Fibroblast of skin of abdomen (primary cell): ENCODE measurements around the gene MRPL52.
"Not testable (repeated sequence)": the region's sequence is repeated elsewhere in the genome, so short reads cannot be mapped to it uniquely, and the experiment has no call there.

Source experiments
- DNase-seq: peaks from one replicate; pipeline ENCODE4 v3.0.0-alpha.2; 2013

The MRPL52 gene

DNA sequence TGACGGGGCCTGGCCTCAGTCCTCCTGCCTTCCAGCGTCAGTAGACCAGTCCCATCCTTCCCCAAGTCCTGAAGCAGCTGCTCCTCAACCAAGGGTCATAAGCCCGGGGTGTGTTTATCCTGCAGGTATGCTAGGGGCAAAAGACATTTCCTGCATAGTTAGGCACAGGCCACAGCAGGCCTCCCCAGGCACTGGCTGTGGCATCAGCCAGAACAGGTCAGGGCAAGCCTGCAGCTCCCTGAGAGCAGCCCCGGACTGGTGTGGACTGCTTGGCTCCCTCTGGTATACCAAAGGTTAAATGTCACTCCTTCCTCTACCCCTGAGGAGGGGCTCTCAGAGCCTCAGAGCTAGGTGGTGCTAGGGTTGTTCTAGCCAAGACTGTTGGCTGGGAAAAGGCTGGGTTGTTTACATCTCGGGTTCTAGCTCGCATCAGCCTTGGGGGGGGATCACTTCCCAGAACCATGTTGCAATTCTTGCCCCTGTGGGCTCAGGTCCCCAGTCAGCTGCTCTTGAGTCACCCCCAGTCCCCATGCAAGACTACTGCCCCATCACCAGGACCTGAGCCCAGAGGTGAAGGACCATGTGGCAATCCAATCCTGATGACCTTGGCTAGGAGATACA, 9.6 kb downstream of the MRPL52 start:
- DNase-seq = no peak

DNA sequence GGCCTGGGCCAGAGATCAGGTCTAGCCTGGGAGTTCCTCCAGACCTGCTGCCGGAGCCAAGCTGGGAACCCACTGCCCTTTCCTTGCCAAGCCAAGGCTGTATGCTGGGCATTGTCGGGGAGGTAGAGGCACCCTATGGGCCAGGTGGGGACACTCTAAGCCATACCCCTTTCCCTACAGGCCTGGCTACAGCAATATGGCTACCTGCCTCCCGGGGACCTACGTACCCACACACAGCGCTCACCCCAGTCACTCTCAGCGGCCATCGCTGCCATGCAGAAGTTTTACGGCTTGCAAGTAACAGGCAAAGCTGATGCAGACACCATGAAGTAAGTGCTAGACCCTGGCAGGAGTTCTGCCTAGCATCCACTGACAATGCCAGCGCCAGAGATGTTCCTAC, 11.6 kb downstream of the MRPL52 start:
- no peak for DNase-seq

DNA sequence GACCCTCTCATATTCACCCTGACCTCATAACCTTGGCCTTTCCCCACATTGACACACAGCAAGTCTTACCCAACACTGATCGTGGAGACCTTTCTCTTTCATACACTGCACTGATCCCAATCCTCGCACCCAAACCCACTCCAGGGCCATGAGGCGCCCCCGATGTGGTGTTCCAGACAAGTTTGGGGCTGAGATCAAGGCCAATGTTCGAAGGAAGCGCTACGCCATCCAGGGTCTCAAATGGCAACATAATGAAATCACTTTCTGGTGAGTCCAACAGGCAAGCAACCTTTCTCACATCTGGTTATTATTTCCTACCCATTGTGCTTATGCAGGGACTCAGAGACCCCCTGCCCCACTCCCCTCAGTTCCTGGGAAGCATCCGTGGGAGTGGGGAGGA, 12.1 kb downstream of the MRPL52 start:
- no peak for DNase-seq

DNA sequence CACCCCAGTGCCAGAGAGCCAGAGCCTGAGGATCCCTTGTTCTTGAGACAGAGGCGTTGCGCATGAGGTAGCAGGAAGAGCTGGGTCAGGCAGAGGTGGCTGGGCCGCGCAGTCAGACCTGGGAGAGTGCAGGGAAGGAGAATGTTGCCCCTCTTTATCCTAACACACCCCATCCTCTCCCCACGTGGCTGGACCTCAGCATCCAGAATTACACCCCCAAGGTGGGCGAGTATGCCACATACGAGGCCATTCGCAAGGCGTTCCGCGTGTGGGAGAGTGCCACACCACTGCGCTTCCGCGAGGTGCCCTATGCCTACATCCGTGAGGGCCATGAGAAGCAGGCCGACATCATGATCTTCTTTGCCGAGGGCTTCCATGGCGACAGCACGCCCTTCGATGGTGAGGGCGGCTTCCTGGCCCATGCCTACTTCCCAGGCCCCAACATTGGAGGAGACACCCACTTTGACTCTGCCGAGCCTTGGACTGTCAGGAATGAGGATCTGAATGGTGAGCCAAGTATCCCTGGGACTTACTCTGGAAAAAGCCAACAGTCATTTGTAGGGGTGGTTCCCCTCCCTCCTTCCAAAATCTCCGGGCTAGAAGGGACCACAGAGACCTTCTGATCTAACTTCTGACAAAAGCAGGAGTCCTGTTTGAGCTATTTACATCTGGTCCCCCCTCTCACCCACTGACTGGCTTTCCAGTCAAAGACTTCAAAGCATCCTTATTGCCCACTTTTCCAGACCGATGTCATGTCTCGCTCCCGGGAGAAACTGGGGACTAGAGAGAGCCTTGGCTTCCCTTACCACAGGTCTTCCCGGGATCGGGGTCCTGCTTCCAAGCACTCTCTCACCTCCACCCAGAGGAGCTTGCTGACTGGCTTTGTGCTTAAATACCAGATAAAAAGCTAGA, 12.8 kb downstream of the MRPL52 start:
- no peak for DNase-seq

DNA sequence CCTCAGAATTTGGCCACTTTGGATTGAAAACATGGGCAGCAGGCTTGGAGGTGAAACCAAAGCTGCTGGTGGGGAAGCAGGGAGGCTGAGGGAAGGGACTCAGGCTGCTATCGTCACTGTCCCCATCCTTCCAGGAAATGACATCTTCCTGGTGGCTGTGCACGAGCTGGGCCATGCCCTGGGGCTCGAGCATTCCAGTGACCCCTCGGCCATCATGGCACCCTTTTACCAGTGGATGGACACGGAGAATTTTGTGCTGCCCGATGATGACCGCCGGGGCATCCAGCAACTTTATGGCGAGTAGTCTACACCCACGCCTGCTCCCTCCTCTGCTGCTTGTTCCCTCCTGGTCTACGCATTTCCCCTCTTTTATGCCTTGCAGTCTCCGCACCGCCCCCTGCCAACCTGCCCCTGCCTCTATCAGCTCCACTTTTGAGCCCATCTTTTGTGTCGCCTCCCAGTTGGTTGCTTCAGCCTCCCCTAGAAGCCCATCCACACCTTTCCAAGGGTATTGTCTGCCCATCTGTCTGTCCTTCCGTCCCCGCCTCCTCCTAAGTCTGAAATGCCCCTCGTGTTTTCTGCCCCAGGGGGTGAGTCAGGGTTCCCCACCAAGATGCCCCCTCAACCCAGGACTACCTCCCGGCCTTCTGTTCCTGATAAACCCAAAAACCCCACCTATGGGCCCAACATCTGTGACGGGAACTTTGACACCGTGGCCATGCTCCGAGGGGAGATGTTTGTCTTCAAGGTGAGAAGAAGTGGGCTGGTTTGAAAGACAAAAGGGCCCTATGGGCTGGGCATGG, 13.6 kb downstream of the MRPL52 start:
- DNase-seq = no peak

DNA sequence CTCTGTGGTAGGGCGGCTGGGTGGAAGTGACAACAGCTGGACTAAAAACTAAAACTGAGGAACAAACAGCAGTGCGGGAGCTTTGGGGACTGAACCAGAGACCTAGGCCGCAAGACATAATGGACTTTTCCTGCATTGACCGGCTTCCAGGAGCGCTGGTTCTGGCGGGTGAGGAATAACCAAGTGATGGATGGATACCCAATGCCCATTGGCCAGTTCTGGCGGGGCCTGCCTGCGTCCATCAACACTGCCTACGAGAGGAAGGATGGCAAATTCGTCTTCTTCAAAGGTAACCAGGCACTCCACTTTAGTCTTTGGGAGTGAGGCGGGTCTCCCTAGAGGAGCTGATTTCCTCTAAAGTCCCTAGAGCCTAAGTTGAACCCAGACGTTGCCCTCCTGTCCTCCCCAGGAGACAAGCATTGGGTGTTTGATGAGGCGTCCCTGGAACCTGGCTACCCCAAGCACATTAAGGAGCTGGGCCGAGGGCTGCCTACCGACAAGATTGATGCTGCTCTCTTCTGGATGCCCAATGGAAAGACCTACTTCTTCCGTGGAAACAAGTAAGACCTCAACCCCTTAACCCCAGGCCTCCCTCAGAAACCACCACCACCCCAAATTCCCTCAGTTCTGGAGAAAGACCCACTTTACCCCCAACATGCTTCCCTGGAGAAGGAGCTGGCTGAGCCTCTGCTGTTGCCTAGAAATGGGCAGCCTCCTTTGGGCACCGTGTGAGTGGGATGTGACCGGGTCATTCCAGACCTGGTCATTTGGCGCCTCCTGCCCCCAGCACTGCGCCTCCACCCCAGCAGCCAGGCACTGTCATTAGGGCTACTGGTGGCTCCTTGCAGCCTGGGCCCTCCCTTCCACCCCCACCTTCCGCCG, 14.8 kb downstream of the MRPL52 start:
- no peak for DNase-seq

DNA sequence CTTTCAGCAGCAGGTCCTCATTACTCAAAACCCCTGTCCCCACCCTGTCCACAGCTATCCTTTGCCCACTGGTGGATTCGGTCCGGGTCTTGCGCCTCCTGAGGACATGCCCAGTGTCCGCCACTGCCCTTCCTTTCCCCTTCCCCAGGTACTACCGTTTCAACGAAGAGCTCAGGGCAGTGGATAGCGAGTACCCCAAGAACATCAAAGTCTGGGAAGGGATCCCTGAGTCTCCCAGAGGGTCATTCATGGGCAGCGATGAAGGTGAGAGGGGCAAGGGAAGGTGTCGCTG, 15.4 kb downstream of the MRPL52 start:
- DNase-seq = no peak

DNA sequence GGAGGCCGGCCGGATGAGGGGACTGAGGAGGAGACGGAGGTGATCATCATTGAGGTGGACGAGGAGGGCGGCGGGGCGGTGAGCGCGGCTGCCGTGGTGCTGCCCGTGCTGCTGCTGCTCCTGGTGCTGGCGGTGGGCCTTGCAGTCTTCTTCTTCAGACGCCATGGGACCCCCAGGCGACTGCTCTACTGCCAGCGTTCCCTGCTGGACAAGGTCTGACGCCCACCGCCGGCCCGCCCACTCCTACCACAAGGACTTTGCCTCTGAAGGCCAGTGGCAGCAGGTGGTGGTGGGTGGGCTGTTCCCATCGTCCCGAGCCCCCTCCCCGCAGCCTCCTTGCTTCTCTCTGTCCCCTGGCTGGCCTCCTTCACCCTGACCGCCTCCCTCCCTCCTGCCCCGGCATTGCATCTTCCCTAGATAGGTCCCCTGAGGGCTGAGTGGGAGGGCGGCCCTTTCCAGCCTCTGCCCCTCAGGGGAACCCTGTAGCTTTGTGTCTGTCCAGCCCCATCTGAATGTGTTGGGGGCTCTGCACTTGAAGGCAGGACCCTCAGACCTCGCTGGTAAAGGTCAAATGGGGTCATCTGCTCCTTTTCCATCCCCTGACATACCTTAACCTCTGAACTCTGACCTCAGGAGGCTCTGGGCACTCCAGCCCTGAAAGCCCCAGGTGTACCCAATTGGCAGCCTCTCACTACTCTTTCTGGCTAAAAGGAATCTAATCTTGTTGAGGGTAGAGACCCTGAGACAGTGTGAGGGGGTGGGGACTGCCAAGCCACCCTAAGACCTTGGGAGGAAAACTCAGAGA, 16.3 kb downstream of the MRPL52 start:
- DNase-seq = no peak

DNA sequence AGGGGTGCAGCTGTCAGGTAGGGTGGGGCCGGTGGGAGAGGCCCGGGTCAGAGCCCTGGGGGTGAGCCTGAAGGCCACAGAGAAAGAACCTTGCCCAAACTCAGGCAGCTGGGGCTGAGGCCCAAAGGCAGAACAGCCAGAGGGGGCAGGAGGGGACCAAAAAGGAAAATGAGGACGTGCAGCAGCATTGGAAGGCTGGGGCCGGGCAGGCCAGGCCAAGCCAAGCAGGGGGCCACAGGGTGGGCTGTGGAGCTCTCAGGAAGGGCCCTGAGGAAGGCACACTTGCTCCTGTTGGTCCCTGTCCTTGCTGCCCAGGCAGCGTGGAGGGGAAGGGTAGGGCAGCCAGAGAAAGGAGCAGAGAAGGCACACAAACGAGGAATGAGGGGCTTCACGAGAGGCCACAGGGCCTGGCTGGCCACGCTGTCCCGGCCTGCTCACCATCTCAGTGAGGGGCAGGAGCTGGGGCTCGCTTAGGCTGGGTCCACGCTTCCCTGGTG, 17.2 kb downstream of the MRPL52 start:
- no peak for DNase-seq

DNA sequence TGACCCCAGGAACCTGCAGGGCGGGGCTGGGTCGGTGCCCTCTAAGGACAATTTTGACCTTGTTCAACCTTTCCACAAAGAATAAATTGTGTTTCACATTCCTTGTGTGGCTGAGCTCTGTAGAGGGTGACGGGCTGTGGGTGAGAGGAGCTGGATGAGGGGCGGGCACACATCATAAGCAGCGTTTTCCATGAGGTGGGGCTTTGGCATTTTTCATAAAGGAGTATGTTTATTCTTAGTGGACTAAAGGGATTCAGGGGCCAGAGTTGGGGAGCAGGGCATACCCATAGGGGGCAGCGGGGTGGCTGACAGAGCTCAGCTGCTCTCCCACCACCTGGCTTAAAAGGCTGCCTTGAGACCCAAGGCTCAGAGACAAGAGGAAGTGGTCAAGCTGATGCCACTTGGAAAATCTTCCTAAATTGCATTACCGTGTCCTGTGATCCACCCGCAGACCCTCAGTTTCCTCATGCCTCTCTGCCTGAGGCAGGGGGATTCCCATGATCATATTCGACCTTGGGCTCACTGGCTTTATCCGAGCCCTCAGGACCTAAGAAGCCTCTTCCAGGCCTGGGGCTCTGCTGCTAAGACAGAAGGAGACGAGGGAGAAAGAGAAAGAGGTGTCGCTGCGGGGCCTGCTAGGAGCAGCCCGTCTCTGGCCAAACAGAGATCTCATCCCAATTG, 18.1 kb downstream of the MRPL52 start:
- peak; percentile 65 for DNase-seq

DNA sequence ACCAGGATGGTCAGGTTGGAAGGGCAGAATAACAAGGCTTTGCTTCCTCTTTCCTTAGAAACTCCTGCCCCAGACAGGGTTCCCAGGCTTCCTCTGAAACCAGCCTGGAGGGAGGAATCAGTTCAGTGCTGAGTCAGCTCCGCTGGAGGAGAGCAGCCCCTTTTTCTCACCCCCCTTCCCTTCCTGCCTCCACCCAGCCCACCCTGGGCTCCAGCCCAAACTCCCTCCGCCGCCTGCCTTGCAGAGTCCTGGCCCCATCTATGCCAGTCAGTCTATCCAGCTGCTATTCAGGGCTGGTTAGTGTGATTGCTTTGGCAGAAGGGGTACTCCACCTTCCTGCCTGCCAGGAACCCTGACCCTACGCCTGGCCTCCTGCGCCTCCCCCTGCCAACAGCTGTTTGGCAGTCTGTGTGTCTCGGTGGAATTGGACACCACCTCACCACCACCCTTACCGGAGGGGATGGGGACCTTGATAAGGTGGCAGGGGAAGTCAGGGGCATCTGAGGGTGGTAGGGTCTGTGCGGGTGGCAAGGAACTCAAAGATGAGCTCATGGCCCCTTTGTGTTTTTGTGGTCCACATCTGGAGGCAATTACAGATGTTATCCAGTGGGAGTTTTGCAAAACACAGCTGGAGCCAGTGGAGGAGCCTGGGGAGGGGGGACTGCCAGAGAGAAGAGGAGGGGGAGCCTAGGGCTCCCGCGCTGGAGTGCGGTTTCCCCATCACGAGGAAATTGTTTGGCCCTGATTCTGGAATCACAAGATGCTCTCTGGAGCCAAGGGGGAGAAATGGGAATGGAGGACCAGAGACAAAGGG, 18.9 kb downstream of the MRPL52 start:
- peak; percentile 94 for DNase-seq

DNA sequence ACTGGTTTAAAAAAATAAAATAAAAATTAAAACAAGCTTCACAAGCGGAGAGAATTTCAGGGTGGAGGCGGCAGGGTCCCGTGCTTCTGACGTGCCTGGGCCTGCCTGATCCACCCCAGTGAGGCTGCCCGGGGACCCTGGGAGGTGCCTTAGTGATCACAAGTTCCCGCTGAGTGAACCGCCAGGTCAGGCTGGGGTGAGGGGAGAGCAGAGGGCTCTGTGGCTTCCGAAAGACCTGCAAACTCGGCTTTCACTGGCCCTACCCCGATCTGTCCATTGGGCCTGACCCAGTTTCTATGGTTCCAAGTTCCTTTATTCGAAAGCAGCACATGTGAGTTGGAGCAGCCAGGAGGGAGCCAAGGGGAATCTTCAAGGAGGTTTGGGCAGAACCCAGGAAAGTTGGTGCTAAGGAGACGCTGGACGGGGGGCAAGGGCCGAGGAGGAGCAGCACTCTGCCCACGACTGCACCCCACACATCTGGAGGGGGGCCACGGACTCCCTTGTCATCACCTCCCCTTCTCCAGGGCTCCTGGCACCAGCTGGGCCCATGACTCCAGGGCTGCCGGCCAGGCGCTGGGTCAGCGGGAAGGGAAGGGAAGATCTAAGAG, 19.6 kb downstream of the MRPL52 start:
- peak; percentile 20 for DNase-seq

DNA sequence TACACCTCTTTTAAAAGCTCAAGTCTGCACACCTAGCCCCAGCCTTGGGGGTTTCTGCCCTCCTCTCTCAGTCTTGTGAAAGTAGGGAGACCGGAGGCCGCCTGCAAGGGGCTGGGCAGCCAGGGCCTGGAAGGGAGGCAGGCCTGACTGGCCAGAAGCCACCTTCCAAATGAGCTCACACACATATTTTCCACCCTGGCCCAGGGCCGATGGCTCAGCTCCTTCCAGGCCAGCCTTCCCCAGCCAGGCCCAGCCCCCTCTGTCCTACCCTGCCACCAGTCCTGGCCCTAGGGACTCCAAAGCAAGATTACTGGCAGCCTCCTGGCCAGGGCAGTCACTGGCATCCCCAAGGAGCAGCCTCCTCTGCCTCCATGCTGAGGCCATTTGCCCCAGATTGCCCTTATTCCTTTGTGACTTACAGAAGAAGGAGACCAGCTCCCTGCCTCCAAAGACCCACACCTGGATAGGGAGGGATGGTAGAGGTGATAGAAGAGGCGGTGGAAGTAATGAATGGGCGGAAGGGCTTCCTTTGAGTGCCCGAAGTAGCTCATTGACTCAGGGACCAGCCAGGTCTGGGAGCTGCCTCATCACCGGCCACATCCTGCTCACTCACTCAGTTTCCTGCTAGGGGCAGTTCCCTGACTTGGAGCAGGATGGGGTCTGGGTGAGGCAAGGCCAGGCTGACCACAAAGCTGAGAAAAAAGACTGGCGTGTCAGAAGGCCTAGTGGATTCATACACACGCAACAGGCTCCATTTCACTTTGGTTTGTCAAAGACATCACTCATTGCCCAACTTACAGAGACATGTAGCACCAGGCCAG, 21.5 kb downstream of the MRPL52 start:
- peak; percentile 89 for DNase-seq

DNA sequence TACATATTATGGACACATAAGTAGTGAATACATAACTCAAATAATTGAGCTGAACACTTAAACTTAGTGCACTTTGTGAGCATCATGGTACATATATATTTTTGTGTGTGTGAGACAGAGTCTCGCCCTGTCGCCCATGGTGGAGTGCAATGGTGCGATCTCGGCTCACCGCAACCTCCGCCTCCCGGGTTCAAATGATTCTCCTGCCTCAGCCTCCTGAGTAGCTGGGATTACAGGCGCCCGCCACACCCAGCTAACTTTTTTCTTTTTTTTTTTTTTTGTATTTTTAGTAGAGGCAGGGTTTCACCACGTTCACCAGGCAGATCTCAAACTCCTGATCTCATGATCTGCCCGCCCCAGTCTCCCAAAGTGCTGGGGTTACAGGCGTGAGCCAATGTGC, 22.5 kb downstream of the MRPL52 start:
- not testable (repeated sequence) for DNase-seq

DNA sequence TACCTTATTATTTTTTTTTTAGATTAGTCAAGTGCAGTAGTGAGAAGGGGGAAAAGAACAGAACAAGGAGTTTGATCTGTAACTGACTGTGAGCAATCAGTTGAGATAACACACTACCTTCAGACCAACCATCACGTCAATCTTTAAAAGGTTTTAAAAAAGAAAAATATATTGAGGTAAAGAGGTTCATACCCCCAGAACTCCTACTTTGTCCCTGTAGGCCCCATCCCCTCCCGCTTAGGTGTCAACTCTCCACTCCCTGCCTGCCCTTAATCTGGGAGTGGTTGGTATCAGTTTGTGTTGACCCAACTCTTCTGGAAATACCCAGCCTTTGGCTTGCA, 22.9 kb downstream of the MRPL52 start:
- no peak for DNase-seq

DNA sequence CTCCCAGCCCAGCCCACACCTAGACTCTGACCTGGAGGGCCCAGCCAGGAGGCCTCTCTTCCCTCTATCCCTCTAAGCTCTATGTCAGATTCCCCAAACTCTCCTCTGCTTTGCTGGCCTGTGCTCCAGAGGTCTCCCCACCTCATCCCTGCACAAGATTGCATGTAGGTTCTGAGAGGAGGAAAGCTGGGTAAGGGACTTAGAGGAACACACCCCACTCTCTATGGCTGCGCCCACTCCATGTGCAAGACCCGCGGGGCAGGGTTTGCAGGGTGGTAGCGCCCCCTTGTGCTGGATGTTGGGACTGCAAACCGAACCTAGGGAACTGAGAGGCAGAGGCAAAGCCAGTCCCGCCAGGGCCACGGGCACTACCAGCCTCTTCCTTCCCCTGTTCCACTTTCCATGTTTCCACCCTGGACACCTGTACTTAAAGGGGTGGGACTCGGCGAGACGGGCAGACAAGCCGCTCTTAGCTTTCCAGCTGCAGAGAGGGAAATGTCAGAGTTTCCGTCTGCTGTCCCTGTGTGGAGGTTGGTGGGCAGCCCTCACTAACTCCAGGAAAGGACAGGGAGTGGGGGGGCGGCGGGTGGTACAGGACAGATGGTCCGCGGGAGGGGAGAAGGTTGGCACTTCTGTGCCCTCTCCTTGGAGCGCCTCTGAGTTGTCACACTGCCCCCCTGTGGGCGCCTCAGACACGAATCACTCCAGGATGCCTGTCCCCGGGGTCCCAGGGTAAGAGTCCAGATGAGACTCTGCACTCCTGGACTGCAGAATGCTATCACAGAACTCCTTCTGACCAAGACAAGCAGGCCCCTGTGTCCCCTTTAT, 23.5 kb downstream of the MRPL52 start:
- peak; percentile 84 for DNase-seq

DNA sequence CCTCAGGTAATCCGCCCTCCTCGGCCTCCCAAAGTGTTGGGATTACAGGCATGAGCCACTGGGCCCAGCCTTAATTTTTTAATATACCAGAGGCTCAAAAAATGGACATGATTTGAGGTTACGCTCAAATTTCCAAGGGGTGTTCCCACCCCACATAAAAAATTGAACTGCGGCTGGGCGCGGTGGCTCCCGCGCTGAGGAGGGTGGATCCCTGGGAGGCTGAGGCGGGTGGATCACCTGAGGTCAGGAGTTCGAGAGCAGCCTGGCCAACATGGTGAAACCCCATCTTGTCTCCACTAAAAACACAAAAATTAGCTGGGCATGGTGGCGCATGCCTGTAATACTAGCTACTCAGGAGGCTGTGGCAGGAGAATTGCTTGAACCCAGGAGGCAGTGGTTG, 24.6 kb downstream of the MRPL52 start:
- DNase-seq = not testable (repeated sequence)
